Measurements from ENCODE around the gene NUAK2.
A peak's percentile ranks its signal among the peaks of the same experiment; 100 is the strongest.
"Not testable (repeated sequence)": the region's sequence is repeated elsewhere in the genome, so short reads cannot be mapped to it uniquely, and the experiment has no call there.

NUAK2 gene

GRCh38 chr1:205321162-205321958 lies at the start of gene NUAK2:
Gene NUAK2 (minus strand): TSS chr1:205321745. CDS start chr1:205321628, 117 bp downstream.
- H3K27ac Mint-ChIP-seq, result peak within 1 kb of the TSS; percentile 87
- CTCF ChIA-PET, result interaction anchor here (0.8 to 29.1 kb wide), 6 partner anchors 10 to 44 kb away, joined by 3 to 1108 read pairs (median 4); no protein-coding TSS in a partner anchor
- peaks cover 27% of the 10 kb centered on the region for H3K27me3 Mint-ChIP-seq
- peaks cover 65% of the 10 kb centered on the region for H3K4me1 Mint-ChIP-seq
- H3K4me3 Mint-ChIP-seq, result peak within 1 kb of the TSS; percentile 90
- peak; percentile 88 for DNase-seq
- peaks cover 31% of the 10 kb centered on the region for H3K36me3 Mint-ChIP-seq
- no peaks in the 10 kb centered on the region for H3K9me3 Mint-ChIP-seq

GRCh38 chr1:205370780-205371179 lies 49.2 kb upstream of the NUAK2 start:
- no peak overlapping the region for H3K27ac Mint-ChIP-seq
- CTCF ChIA-PET, result no interaction called here

GRCh38 chr1:205369701-205370123 lies 48.2 kb upstream of the NUAK2 start:
- no peak for DNase-seq
- Mint-ChIP-seq H3K9me3 (no peaks in the 10 kb centered on the region), H3K27ac (no peak overlapping the region), H3K36me3 (no peaks in the 10 kb centered on the region), H3K4me1 (peaks cover 7% of the 10 kb centered on the region), H3K4me3 (no peak overlapping the region), H3K27me3 (peaks cover 35% of the 10 kb centered on the region)
- CTCF ChIA-PET, result interaction anchor here (1.5 kb wide), 1 partner anchor 35 kb away, joined by 3 read pairs; no protein-coding TSS in a partner anchor

More at GRCh38 chr1:205370780-205371179, 49.2 kb upstream of the NUAK2 start:
- Mint-ChIP-seq H3K27me3 (peaks cover 39% of the 10 kb centered on the region), H3K36me3 (no peaks in the 10 kb centered on the region), H3K9me3 (no peaks in the 10 kb centered on the region), H3K4me1 (peaks cover 7% of the 10 kb centered on the region), H3K4me3 (no peak overlapping the region)
- no peak for DNase-seq

GRCh38 chr1:205368478-205368877 lies 46.9 kb upstream of the NUAK2 start:
- no peak for DNase-seq
- no peaks in the 10 kb centered on the region for H3K36me3 Mint-ChIP-seq
- CTCF ChIA-PET, result interaction anchor here (0.7 to 1.5 kb wide), 3 partner anchors 14 to 644 kb away, joined by 3 read pairs; no protein-coding TSS in a partner anchor

GRCh38 chr1:205365945-205366463 lies 44.5 kb upstream of the NUAK2 start:
- Mint-ChIP-seq H3K27me3 (peaks cover 33% of the 10 kb centered on the region), H3K27ac (no peak overlapping the region), H3K4me1 (no peaks in the 10 kb centered on the region), H3K4me3 (no peak overlapping the region), H3K36me3 (no peaks in the 10 kb centered on the region), H3K9me3 (no peaks in the 10 kb centered on the region)
- no peak for DNase-seq
- CTCF ChIA-PET, result interaction anchor here (1.1 kb wide), 1 partner anchor 12 kb away, joined by 4 read pairs; no protein-coding TSS in a partner anchor

More at GRCh38 chr1:205368478-205368877, 46.9 kb upstream of the NUAK2 start:
- Mint-ChIP-seq H3K27ac (no peak overlapping the region), H3K9me3 (no peaks in the 10 kb centered on the region), H3K4me1 (no peaks in the 10 kb centered on the region), H3K27me3 (peaks cover 28% of the 10 kb centered on the region), H3K4me3 (no peak overlapping the region)

- H3K27ac Mint-ChIP-seq, H3K36me3 Mint-ChIP-seq, H3K9me3 Mint-ChIP-seq, DNase-seq, H3K4me3 Mint-ChIP-seq, CTCF ChIA-PET, H3K4me1 Mint-ChIP-seq: not testable (repeated sequence)
- H3K27me3 Mint-ChIP-seq, result peaks cover 39% of the 10 kb centered on the region
These were observed 43.5 kb upstream of the NUAK2 start for GRCh38 chr1:205365086-205365485.

- Mint-ChIP-seq H3K4me1 (no peaks in the 10 kb centered on the region), H3K27me3 (peaks cover 56% of the 10 kb centered on the region), H3K4me3 (no peak overlapping the region), H3K9me3 (no peaks in the 10 kb centered on the region), H3K27ac (peak overlapping the region; percentile 12), H3K36me3 (no peaks in the 10 kb centered on the region)
- CTCF ChIA-PET, result interaction anchor here (1.4 kb wide), 1 partner anchor 10 kb away, joined by 3 read pairs; no protein-coding TSS in a partner anchor
- no peak for DNase-seq
These were observed 39.3 kb upstream of the NUAK2 start for GRCh38 chr1:205360891-205361290.

GRCh38 chr1:205359771-205360565 lies 38.4 kb upstream of the NUAK2 start:
- Mint-ChIP-seq H3K9me3 (no peaks in the 10 kb centered on the region), H3K27me3 (peaks cover 59% of the 10 kb centered on the region), H3K4me3 (no peak overlapping the region), H3K27ac (no peak overlapping the region), H3K36me3 (no peaks in the 10 kb centered on the region), H3K4me1 (no peaks in the 10 kb centered on the region)
- no peak for DNase-seq
- CTCF ChIA-PET, result interaction anchor here (1.4 kb wide), 1 partner anchor 9 kb away, joined by 3 read pairs; no protein-coding TSS in a partner anchor

GRCh38 chr1:205358579-205358978 lies 37.0 kb upstream of the NUAK2 start:
- Mint-ChIP-seq H3K9me3 (no peaks in the 10 kb centered on the region), H3K4me1 (no peaks in the 10 kb centered on the region), H3K36me3 (no peaks in the 10 kb centered on the region), H3K4me3 (no peak overlapping the region), H3K27ac (no peak overlapping the region), H3K27me3 (peaks cover 55% of the 10 kb centered on the region)
- DNase-seq, result no peak
- CTCF ChIA-PET, result no interaction called here

GRCh38 chr1:205357567-205357966 lies 36.0 kb upstream of the NUAK2 start:
- Mint-ChIP-seq H3K9me3 (no peaks in the 10 kb centered on the region), H3K27ac (no peak overlapping the region), H3K27me3 (peaks cover 58% of the 10 kb centered on the region), H3K4me3 (no peak overlapping the region), H3K36me3 (no peaks in the 10 kb centered on the region), H3K4me1 (no peaks in the 10 kb centered on the region)
- CTCF ChIA-PET, result interaction anchor here (2.8 to 6.6 kb wide), 2 partner anchors 22 to 129 kb away, joined by 6 to 111 read pairs; no protein-coding TSS in a partner anchor
- DNase-seq, result no peak

GRCh38 chr1:205356440-205357139 lies 35.0 kb upstream of the NUAK2 start, which contains the start of gene KLHDC8A:
Gene KLHDC8A (minus strand): TSS chr1:205356922. CDS start chr1:205343604, 13,318 bp downstream.
- DNase-seq, result no peak
- Mint-ChIP-seq H3K36me3 (no peaks in the 10 kb centered on the region), H3K27me3 (peaks cover 62% of the 10 kb centered on the region), H3K4me1 (no peaks in the 10 kb centered on the region), H3K9me3 (no peaks in the 10 kb centered on the region), H3K27ac (no peak within 1 kb of the TSS), H3K4me3 (no peak within 1 kb of the TSS)
- CTCF ChIA-PET, result interaction anchor here (1.1 to 6.6 kb wide), 5 partner anchors 21 to 301 kb away, joined by 4 to 111 read pairs (median 6); no protein-coding TSS in a partner anchor

GRCh38 chr1:205355075-205355453 lies 33.5 kb upstream of the NUAK2 start:
- peaks cover 53% of the 10 kb centered on the region for H3K27me3 Mint-ChIP-seq
- no peaks in the 10 kb centered on the region for H3K9me3 Mint-ChIP-seq
- H3K27ac Mint-ChIP-seq, result no peak overlapping the region
- no peak overlapping the region for H3K4me3 Mint-ChIP-seq
- H3K36me3 Mint-ChIP-seq, result no peaks in the 10 kb centered on the region
- CTCF ChIA-PET, result interaction anchor here (1.0 to 6.6 kb wide), 16 partner anchors 8 to 304 kb away, joined by 3 to 111 read pairs (median 7); no protein-coding TSS in a partner anchor
- H3K4me1 Mint-ChIP-seq, result no peaks in the 10 kb centered on the region
- DNase-seq, result no peak
